Astrocyte of the cerebellum (primary cell): ENCODE measurements around the gene ZIM2.

Experiments used
- DNase-seq: peaks from one replicate; pipeline ENCODE4 v3.0.0-alpha.2; 2011; ENCODE audit warnings: low read depth
- H3K4me3 ChIP-seq: 2 replicates; pipeline ENCODE4 v1.5.1; 2011; ENCODE audit warnings: mild to moderate bottlenecking, low read depth, low read length, moderate library complexity
- CTCF ChIP-seq: IDR thresholded peaks from 2 replicates; pipeline ENCODE4 v1.5.1; 2012; ENCODE audit warnings: low read length, low read depth, moderate library complexity, mild to moderate bottlenecking; ENCODE audit errors: missing control alignments
- in situ Hi-C: cut with HindIII; loops from 2 replicates; pipeline ENCODE4 v1.10.0; 2017; ENCODE audit warnings: low sequenced_read_pairs

ZIM2 gene

GRCh38 chr19:56813531-56813930, 27.0 kb downstream of the ZIM2 start:
- DNase-seq: no peak
- no peak for TF ChIP-seq CTCF
- in situ Hi-C loops: no loop called here
- no peak overlapping the region for H3K4me3 ChIP-seq

GRCh38 chr19:56811480-56811879, 29.0 kb downstream of the ZIM2 start:
- in situ Hi-C loops: no loop called here
- H3K4me3 ChIP-seq: no peak overlapping the region
- no peak for TF ChIP-seq CTCF
- DNase-seq: no peak

GRCh38 chr19:56810260-56810659, 30.3 kb downstream of the ZIM2 start:
- no peak for TF ChIP-seq CTCF
- in situ Hi-C loops: no loop called here

GRCh38 chr19:56808717-56809392, 31.7 kb downstream of the ZIM2 start:
- no peak overlapping the region for H3K4me3 ChIP-seq
- DNase-seq: no peak
- TF ChIP-seq CTCF: no peak
- in situ Hi-C loops: no loop called here

More at GRCh38 chr19:56810260-56810659, 30.3 kb downstream of the ZIM2 start:
- H3K4me3 ChIP-seq: no peak overlapping the region
- DNase-seq: no peak

GRCh38 chr19:56806639-56807038, 33.9 kb downstream of the ZIM2 start:
- DNase-seq: no peak
- in situ Hi-C loops: no loop called here
- no peak overlapping the region for H3K4me3 ChIP-seq
- TF ChIP-seq CTCF: no peak

GRCh38 chr19:56778351-56778750, 62.2 kb downstream of the ZIM2 start:
- TF ChIP-seq CTCF: no peak

GRCh38 chr19:56769650-56770049, 70.9 kb downstream of the ZIM2 start:
- no peak overlapping the region for H3K4me3 ChIP-seq
- no peak for DNase-seq
- TF ChIP-seq CTCF: no peak
- in situ Hi-C loops: loop anchor here (5.0 kb wide), 1 partner anchor 52 kb away; no protein-coding TSS in a partner anchor

More at GRCh38 chr19:56778351-56778750, 62.2 kb downstream of the ZIM2 start:
- H3K4me3 ChIP-seq: no peak overlapping the region
- DNase-seq: no peak
- in situ Hi-C loops: no loop called here
